Mucosa of gallbladder (tissue), 1 donor: ENCODE data around the gene NR1I3. TPM values are rescaled to one million over a fixed set of nuclear protein-coding genes. Genes with fewer than 3 reads are reported as not detected.

Experiments used
- DNase-seq: peaks from one replicate; pipeline ENCODE4 v3.0.0-alpha.2; 2020; ENCODE audit warnings: low spot score
- total RNA-seq: library from RNA; stranded (reverse); gene quantifications from one replicate; pipeline ENCODE4 v1.2.1, GENCODE V29; 2021
- donor health status: DM: no; HTN: no; CAD: no.

The NR1I3 gene
- total RNA-seq, 1 donor from 2014 or later, result not detected

DNA sequence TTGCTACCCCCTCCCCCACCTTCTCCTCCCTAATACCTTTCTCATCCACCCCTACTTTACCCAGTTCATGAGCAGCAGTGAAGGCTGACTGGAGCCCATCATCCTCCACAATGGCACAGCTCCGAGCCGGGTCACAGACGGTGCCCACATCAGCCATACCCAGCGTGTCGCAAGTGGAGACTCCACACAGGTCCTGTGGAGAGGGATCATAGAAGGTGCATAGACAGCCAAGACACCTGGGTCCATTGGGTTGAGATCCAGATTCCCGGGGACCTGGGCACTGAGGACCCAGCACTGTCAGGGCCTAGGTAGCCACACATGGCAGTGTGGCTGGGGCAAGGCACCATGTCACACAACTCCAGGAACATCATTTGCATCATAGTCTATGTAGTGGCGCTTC is 41.9 kb downstream of the NR1I3 start:
- no peak for DNase-seq

DNA sequence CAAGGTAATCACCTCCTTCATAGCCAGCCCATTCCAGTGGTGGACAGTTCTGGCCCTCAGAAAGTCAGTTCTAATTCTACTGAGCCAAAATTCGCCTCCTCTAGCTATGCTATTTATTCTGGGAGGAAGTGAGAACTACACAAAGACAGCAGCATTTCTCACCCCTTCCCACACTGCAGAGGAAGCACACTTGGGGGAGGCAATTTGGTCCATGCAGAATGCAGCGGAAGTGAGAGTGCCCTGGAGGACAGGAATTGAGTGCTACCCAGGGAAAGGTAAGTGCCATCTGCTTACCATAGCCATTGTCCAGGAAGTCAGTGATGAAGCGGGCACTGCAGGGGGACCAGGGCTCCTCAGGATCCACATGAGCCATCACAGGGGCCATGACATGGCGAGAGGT is 42.8 kb downstream of the NR1I3 start:
- DNase-seq, result no peak

GRCh38 chr1:161193561-161194235 is 44.3 kb downstream of the NR1I3 start:
- DNase-seq, result no peak

- peak; percentile 69 for DNase-seq
Measured at GRCh38 chr1:161192476-161193465, 45.2 kb downstream of the NR1I3 start.

DNA sequence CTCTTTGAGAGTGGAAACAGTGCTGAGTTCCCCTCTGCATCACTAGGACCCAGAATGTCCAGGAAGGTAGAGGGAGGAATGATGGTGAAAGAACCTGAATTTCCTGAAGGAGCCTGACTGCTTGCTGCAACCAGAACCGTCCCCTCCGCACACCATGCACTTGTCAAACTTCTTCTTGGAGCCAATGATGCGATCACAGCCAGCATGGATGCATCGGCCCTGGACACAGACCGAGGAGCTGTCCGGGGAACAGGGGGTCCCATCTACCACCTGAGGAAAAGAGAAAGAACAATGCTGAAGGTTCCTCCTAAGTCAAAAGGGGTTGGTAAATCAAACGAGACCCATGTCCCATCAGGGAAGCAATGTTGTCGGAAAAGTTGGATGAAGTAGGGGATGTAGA is 46.0 kb downstream of the NR1I3 start:
- DNase-seq, result no peak

GRCh38 chr1:161190962-161191521 is 47.0 kb downstream of the NR1I3 start:
- no peak for DNase-seq

- DNase-seq, result no peak
Measured at GRCh38 chr1:161189036-161189435, 49.0 kb downstream of the NR1I3 start.

GRCh38 chr1:161188381-161188780 is 49.6 kb downstream of the NR1I3 start:
- no peak for DNase-seq

DNA sequence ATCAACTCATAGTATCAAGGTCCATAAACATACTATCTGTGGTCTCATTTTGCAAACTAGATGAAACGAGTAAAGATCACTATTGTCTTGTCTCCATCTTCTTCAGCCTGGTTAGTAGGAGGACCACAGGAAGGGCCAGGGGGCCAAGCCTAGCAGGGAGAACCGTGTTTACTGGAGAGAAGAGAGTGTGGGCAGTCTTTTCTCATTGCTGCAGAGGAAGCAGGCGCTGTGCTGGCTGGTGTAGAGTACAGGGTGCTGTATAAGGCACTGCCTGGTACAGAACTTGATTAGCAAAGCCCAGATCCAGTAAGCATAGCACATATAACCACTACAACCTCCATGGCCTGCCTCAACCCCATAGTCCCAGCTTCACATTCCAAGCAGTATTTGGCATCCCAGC is 50.7 kb downstream of the NR1I3 start:
- no peak for DNase-seq

DNA sequence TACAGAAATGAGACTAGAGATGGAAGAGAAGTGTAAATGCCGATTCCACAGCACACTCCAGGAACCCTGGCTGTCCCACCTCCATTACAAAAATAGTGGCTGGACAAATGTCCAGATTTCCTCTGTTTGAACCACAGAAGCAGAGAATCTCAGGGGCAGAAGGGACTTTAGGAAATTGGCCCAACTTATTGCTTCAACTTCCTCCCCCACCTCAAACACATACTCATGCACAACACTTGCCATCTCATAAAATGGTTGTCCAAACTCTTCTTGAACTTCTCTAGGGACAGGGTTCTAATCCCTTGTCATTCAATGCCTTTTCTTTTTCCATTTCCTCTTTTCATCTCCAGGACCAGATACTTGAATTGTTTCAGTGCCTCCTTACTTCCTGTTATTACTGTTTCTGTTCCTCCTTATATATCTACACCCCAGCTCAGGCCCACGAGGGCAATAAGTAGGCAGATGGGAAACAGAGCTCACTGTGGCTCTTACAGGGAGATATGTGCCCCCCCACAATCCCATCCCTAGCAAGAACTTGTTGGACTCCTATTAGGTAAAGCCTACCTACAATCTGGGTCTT is 52.2 kb downstream of the NR1I3 start:
- DNase-seq, result no peak

- DNase-seq, result peak; percentile 78
Measured at GRCh38 chr1:161185282-161185682, 52.7 kb downstream of the NR1I3 start.

- no peak for DNase-seq
Measured at GRCh38 chr1:161182214-161182613, 55.8 kb downstream of the NR1I3 start.

GRCh38 chr1:161180639-161181038 is 57.4 kb downstream of the NR1I3 start:
- no peak for DNase-seq

GRCh38 chr1:161179698-161180097 is 58.3 kb downstream of the NR1I3 start:
- DNase-seq, result no peak

Other genes starting within 250 kb of the NR1I3 start
- 173 TPM for gene F11R, start 217.1 kb downstream of the NR1I3 start, total RNA-seq
- 70.9 TPM for gene TSTD1, start 199.2 kb downstream of the NR1I3 start, total RNA-seq
- 58.8 TPM for gene USF1, start 192.2 kb downstream of the NR1I3 start, total RNA-seq
- gene ARHGAP30, start 168.3 kb downstream of the NR1I3 start, total RNA-seq, result 16.2 TPM
- 20.3 TPM for gene NECTIN4, start 148.6 kb downstream of the NR1I3 start, total RNA-seq
- gene KLHDC9, start 139.8 kb downstream of the NR1I3 start, total RNA-seq, result 14.3 TPM
- gene PFDN2, start 120.2 kb downstream of the NR1I3 start, total RNA-seq, result 35.4 TPM
- 67.6 TPM for gene NIT1, start 120.1 kb downstream of the NR1I3 start, total RNA-seq
- 38.7 TPM for gene DEDD, start 105.5 kb downstream of the NR1I3 start, total RNA-seq
- gene UFC1, start 84.2 kb downstream of the NR1I3 start, total RNA-seq, result 114 TPM
- 42.4 TPM for gene USP21, start 78.7 kb downstream of the NR1I3 start, total RNA-seq
- 25.6 TPM for gene PPOX, start 71.8 kb downstream of the NR1I3 start, total RNA-seq
- gene B4GALT3, start 60.7 kb downstream of the NR1I3 start, total RNA-seq, result 36.4 TPM
- 7.3 TPM for gene ADAMTS4, start 39.1 kb downstream of the NR1I3 start, total RNA-seq
- gene NDUFS2, start 35.8 kb downstream of the NR1I3 start, total RNA-seq, result 82.5 TPM
- gene FCER1G, start 22.9 kb downstream of the NR1I3 start, total RNA-seq, result 31.5 TPM
- gene APOA2, start 14.6 kb downstream of the NR1I3 start, total RNA-seq, result 5.1 TPM
- 15.1 TPM for gene TOMM40L, start 12.1 kb downstream of the NR1I3 start, total RNA-seq
- gene PCP4L1, start 20.5 kb upstream of the NR1I3 start, total RNA-seq, result 17.7 TPM
- gene MPZ, start 71.8 kb upstream of the NR1I3 start, total RNA-seq, result 9.0 TPM
- 203 TPM for gene SDHC, start 76.2 kb upstream of the NR1I3 start, total RNA-seq
- gene CFAP126, start 129.7 kb upstream of the NR1I3 start, total RNA-seq, result not detected